GM12878 (cell line): ENCODE measurements around the gene SCAP. TPM values are rescaled to one million over a fixed set of nuclear protein-coding genes. Genes with fewer than 3 reads are reported as not detected.

Source experiments
- ATF7 ChIP-seq: fragments of 450-650 bp; IDR thresholded peaks from 2 replicates; pipeline ENCODE4 v1.6.1; 2016; ENCODE audit warnings: low read depth, mild to moderate bottlenecking
- CREB1 ChIP-seq: IDR thresholded peaks from 2 replicates; pipeline ENCODE4 v1.6.1; 2012; ENCODE audit warnings: low read depth, mild to moderate bottlenecking, inconsistent platforms
- GABPA ChIP-seq: IDR thresholded peaks from 2 replicates; pipeline ENCODE4 v1.6.1; 2014; ENCODE audit warnings: antibody characterized with exemption, low read depth, mild to moderate bottlenecking, inconsistent platforms
- MTA3 ChIP-seq: IDR thresholded peaks from 2 replicates; pipeline ENCODE4 v1.6.1; 2012; ENCODE audit warnings: low read length, inconsistent platforms, borderline replicate concordance
- NR2C2 ChIP-seq: IDR thresholded peaks from 2 replicates; pipeline ENCODE4 v1.6.1; 2011; ENCODE audit warnings: borderline replicate concordance, low read depth; ENCODE audit not compliant: control insufficient read depth, insufficient read length
- PAX8 ChIP-seq: fragments of 450-650 bp; IDR thresholded peaks from 2 replicates; pipeline ENCODE4 v1.6.1; 2017; ENCODE audit warnings: mild to moderate bottlenecking, moderate library complexity
- STAT1 ChIP-seq: fragments of 450-650 bp; conservative IDR thresholded peaks from 2 replicates; pipeline ENCODE4 v1.6.1; 2014; ENCODE audit warnings: antibody characterized with exemption, mild to moderate bottlenecking
- TBL1XR1 ChIP-seq: IDR thresholded peaks from 2 replicates; pipeline ENCODE4 v1.6.1; 2012; ENCODE audit warnings: low read depth, low read length, improper control_type of control experiment
- ZNF274 ChIP-seq: IDR thresholded peaks from one replicate; pipeline ENCODE4 v1.8.0; 2011; ENCODE audit not compliant: insufficient read length, insufficient read depth
- polyA plus RNA-seq, 11 experiments: library from polyadenylated mRNA; depleted of rRNA in 4 of 11; unstranded in 6 of 11; stranded (reverse) in 5 of 11; fragments of >200 nt; fragmentation: Nextera tagmentation in 4 of 11; fragmentation: Illumina TruSeq in 1 of 11; extraction: Ambion mirVana in 4 of 11; extraction: Trizol in 1 of 11; gene quantifications; 1 replicate in 1 of 11; 2 replicates in 10 of 11; pipeline versions ENCODE4 v1.2.1 to v1.2.3, GENCODE V29; 2011 to 2016; ENCODE audit warnings: inconsistent platforms in 2 of 11, missing spikeins in 2 of 11, low read depth in 1 of 11
- total RNA-seq, 4 experiments: library from RNA; depleted of rRNA in 3 of 4; stranded (reverse); fragments of >200 nt in 3 of 4; fragmentation: Illumina TruSeq in 1 of 4; extraction: Trizol in 1 of 4; gene quantifications; 2 replicates each; pipeline versions ENCODE4 v1.2.1 to v1.2.3, GENCODE V29; 2013 to 2021
- TF ChIP-seq, protein P1 (sequence below): IDR thresholded peaks from 2 replicates; pipeline ENCODE4 v1.6.1; 2012; ENCODE audit warnings: improper control_type of control experiment, low read depth, low read length; ENCODE audit not compliant: insufficient replicate concordance
- TF ChIP-seq, protein P2 (sequence below): fragments of 450-650 bp; IDR thresholded peaks from 2 replicates; pipeline ENCODE4 v1.6.1; 2014; ENCODE audit warnings: mild to moderate bottlenecking
- TF ChIP-seq, protein P3 (sequence below): fragments of 450-650 bp; IDR thresholded peaks from 2 replicates; pipeline ENCODE4 v1.6.1; 2017; ENCODE audit warnings: mild to moderate bottlenecking, moderate library complexity

Gene SCAP
- total and polyA plus RNA-seq, 10 of the 15 experiments (the other 5 are each of a cell fraction or from before 2014, with no cell fraction given), result 1.5 to 64.1 (median 27.9) TPM

DNA sequence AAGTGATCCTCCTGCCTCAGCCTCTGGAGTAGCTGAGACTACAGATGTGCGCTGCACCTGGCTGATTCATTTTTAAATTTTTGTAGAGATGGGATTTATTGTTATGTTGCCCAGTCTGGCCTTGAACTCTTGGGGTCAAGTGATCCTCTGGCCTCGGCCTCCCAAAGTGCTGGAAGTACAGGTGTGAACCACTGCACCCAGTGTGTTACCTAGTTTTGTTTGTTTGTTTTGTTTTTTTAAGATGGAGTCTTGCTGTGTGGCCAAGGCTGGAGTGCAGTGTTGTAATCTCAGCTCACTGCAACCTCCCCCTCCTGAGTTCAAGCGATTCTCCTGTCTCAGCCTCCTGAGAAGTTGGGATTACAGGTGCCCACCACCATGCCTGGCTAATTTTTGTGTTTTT is 82.8 kb downstream of the SCAP start (continued):
- TF ChIP-seq, protein P1, sequence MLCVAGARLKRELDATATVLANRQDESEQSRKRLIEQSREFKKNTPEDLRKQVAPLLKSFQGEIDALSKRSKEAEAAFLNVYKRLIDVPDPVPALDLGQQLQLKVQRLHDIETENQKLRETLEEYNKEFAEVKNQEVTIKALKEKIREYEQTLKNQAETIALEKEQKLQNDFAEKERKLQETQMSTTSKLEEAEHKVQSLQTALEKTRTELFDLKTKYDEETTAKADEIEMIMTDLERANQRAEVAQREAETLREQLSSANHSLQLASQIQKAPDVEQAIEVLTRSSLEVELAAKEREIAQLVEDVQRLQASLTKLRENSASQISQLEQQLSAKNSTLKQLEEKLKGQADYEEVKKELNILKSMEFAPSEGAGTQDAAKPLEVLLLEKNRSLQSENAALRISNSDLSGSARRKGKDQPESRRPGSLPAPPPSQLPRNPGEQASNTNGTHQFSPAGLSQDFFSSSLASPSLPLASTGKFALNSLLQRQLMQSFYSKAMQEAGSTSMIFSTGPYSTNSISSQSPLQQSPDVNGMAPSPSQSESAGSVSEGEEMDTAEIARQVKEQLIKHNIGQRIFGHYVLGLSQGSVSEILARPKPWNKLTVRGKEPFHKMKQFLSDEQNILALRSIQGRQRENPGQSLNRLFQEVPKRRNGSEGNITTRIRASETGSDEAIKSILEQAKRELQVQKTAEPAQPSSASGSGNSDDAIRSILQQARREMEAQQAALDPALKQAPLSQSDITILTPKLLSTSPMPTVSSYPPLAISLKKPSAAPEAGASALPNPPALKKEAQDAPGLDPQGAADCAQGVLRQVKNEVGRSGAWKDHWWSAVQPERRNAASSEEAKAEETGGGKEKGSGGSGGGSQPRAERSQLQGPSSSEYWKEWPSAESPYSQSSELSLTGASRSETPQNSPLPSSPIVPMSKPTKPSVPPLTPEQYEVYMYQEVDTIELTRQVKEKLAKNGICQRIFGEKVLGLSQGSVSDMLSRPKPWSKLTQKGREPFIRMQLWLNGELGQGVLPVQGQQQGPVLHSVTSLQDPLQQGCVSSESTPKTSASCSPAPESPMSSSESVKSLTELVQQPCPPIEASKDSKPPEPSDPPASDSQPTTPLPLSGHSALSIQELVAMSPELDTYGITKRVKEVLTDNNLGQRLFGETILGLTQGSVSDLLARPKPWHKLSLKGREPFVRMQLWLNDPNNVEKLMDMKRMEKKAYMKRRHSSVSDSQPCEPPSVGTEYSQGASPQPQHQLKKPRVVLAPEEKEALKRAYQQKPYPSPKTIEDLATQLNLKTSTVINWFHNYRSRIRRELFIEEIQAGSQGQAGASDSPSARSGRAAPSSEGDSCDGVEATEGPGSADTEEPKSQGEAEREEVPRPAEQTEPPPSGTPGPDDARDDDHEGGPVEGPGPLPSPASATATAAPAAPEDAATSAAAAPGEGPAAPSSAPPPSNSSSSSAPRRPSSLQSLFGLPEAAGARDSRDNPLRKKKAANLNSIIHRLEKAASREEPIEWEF, result no peak
- TF ChIP-seq GABPA (no peak), ZNF274 (no peak), CREB1 (no peak), ATF7 (no peak), PAX8 (no peak), TBL1XR1 (no peak), STAT1 (no peak), NR2C2 (no peak), MTA3 (no peak)
- TF ChIP-seq, protein P2, sequence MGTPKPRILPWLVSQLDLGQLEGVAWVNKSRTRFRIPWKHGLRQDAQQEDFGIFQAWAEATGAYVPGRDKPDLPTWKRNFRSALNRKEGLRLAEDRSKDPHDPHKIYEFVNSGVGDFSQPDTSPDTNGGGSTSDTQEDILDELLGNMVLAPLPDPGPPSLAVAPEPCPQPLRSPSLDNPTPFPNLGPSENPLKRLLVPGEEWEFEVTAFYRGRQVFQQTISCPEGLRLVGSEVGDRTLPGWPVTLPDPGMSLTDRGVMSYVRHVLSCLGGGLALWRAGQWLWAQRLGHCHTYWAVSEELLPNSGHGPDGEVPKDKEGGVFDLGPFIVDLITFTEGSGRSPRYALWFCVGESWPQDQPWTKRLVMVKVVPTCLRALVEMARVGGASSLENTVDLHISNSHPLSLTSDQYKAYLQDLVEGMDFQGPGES, result no peak
- TF ChIP-seq, protein P3, sequence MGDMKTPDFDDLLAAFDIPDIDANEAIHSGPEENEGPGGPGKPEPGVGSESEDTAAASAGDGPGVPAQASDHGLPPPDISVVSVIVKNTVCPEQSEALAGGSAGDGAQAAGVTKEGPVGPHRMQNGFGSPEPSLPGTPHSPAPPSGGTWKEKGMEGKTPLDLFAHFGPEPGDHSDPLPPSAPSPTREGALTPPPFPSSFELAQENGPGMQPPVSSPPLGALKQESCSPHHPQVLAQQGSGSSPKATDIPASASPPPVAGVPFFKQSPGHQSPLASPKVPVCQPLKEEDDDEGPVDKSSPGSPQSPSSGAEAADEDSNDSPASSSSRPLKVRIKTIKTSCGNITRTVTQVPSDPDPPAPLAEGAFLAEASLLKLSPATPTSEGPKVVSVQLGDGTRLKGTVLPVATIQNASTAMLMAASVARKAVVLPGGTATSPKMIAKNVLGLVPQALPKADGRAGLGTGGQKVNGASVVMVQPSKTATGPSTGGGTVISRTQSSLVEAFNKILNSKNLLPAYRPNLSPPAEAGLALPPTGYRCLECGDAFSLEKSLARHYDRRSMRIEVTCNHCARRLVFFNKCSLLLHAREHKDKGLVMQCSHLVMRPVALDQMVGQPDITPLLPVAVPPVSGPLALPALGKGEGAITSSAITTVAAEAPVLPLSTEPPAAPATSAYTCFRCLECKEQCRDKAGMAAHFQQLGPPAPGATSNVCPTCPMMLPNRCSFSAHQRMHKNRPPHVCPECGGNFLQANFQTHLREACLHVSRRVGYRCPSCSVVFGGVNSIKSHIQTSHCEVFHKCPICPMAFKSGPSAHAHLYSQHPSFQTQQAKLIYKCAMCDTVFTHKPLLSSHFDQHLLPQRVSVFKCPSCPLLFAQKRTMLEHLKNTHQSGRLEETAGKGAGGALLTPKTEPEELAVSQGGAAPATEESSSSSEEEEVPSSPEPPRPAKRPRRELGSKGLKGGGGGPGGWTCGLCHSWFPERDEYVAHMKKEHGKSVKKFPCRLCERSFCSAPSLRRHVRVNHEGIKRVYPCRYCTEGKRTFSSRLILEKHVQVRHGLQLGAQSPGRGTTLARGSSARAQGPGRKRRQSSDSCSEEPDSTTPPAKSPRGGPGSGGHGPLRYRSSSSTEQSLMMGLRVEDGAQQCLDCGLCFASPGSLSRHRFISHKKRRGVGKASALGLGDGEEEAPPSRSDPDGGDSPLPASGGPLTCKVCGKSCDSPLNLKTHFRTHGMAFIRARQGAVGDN, result no peak
